Stomach (tissue), 4 donors: ENCODE results near the gene LDLRAD3.

ENCODE experiments used
- POLR2AphosphoS5 ChIP-seq, 3 donors: sonication (generic); formaldehyde crosslinking; IDR thresholded peaks; one replicate each; pipeline ENCODE4 v1.6.1; 2016; ENCODE audit warnings: antibody characterized with exemption in 3 of 3
- TF ChIP-seq, protein P1 (sequence below), 7 experiments: fragments of 450-650 bp in 4 of 7; fragments of 200-600 bp in 3 of 7; sonication (generic) in 3 of 7; IDR thresholded peaks; one replicate each; pipeline ENCODE4 v1.5.1; 2016 to 2019; ENCODE audit warnings: antibody characterized with exemption in 7 of 7, control low read depth in 2 of 7, mild to moderate bottlenecking in 1 of 7

DNA sequence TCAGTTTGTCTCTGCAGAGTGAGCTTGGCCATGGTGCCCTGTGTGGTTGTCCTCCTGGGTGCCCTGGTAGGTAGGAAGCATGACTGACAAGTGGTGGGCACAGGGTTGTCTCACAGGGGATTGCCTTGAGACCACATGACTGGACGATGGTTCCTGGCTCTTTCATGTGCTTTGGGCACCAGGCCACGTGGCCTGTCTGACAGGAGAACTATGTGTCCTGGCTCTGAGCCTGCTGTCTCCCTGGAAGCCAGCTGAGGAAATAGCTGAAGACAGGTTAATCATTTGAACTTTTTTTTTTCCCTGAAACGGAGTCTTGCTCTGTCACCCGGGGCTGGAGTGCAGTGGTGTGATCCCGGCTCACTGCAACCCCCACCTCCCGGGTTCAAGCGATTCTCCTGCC lies 93.2 kb downstream of the LDLRAD3 start:
- TF ChIP-seq, protein P1, sequence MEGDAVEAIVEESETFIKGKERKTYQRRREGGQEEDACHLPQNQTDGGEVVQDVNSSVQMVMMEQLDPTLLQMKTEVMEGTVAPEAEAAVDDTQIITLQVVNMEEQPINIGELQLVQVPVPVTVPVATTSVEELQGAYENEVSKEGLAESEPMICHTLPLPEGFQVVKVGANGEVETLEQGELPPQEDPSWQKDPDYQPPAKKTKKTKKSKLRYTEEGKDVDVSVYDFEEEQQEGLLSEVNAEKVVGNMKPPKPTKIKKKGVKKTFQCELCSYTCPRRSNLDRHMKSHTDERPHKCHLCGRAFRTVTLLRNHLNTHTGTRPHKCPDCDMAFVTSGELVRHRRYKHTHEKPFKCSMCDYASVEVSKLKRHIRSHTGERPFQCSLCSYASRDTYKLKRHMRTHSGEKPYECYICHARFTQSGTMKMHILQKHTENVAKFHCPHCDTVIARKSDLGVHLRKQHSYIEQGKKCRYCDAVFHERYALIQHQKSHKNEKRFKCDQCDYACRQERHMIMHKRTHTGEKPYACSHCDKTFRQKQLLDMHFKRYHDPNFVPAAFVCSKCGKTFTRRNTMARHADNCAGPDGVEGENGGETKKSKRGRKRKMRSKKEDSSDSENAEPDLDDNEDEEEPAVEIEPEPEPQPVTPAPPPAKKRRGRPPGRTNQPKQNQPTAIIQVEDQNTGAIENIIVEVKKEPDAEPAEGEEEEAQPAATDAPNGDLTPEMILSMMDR (IDR thresholded peaks at IDR 0.05) = no peak
- no peak for TF ChIP-seq POLR2AphosphoS5 (IDR thresholded peaks at IDR 0.05)
